Measurements from ENCODE around the gene NCKAP5.

DNA sequence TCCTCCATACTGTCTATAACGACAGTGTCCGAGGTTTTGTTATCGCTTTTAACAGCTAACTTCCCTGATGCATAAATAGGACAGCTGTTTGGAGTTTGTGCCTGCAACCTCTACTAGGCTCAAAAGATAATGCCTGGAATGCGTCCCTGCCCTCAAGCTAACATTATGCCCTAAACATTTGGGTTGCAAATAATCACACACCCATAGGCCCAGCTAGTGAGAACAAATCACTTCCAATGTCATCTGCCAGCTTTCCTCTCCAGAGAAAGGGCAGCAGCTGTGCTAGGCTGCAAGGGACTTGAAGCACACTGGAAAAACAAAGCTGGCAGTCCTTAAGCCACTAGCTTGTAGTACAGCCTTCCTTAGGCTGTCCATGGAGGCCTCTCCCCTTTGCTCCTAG is 696.4 kb downstream of the NCKAP5 start:
- TF ChIP-seq, protein P1, sequence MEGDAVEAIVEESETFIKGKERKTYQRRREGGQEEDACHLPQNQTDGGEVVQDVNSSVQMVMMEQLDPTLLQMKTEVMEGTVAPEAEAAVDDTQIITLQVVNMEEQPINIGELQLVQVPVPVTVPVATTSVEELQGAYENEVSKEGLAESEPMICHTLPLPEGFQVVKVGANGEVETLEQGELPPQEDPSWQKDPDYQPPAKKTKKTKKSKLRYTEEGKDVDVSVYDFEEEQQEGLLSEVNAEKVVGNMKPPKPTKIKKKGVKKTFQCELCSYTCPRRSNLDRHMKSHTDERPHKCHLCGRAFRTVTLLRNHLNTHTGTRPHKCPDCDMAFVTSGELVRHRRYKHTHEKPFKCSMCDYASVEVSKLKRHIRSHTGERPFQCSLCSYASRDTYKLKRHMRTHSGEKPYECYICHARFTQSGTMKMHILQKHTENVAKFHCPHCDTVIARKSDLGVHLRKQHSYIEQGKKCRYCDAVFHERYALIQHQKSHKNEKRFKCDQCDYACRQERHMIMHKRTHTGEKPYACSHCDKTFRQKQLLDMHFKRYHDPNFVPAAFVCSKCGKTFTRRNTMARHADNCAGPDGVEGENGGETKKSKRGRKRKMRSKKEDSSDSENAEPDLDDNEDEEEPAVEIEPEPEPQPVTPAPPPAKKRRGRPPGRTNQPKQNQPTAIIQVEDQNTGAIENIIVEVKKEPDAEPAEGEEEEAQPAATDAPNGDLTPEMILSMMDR (IDR thresholded peaks at IDR 0.05; ENCODE audit: poor library complexity): no peak
- TF ChIP-seq EZH2phosphoT487 (IDR thresholded peaks at IDR 0.05; ENCODE audit: low read depth, severe bottlenecking, unreplicated experiment) (no peak), EZH2 (IDR thresholded peaks at IDR 0.05; ENCODE audit: borderline replicate concordance) (no peak)
